Naive thymus-derived CD4-positive, alpha-beta T cell (primary cell): ENCODE measurements around the gene SLC4A5. TPM values are rescaled to one million over a fixed set of nuclear protein-coding genes. Genes with fewer than 3 reads are reported as not detected.

Experiments used
- ATAC-seq: fragments of 150-1000 bp; cut with Tn5 transposase; 2 replicates; pipeline ENCODE4 v1.10.0; 2021; ENCODE audit warnings: mild to moderate bottlenecking, moderate library complexity
- CTCF ChIA-PET: fragments of 350-600 bp; sonication (Branson Sonifier 250); formaldehyde crosslinking; loops from one replicate; lab custom pipeline; 2021; ENCODE audit warnings: antibody characterized with exemption; lab: Charles Lee
- POLR2A ChIA-PET: fragments of 350-600 bp; sonication (Branson Sonifier 250); formaldehyde crosslinking; loops from one replicate; lab custom pipeline; 2021; ENCODE audit warnings: antibody characterized with exemption, inconsistent platforms; lab: Charles Lee
- DNase-seq, 9 donors: peaks; one replicate each; pipeline versions ENCODE4 v3.0.0 to v3.0.0-alpha.2; 2020 to 2022; ENCODE audit warnings: mixed read lengths in 1 of 9
- H3K27ac ChIP-seq: one replicate; pipeline ENCODE4 v1.7.0; 2013; ENCODE audit warnings: mild to moderate bottlenecking, low read depth, low read length, moderate library complexity
- H3K27me3 ChIP-seq, 2 donors: one replicate each; pipeline ENCODE4 v1.7.0; 2013; ENCODE audit warnings: low read length in 2 of 2, mild to moderate bottlenecking in 2 of 2, moderate library complexity in 2 of 2; ENCODE audit not compliant: control insufficient read depth in 2 of 2, insufficient read depth in 2 of 2
- H3K36me3 ChIP-seq, 3 experiments: 1 replicate in 2 of 3; 2 replicates in 1 of 3; pipeline ENCODE4 v1.7.0; 2013; ENCODE audit warnings: low read length in 3 of 3, mild to moderate bottlenecking in 3 of 3, moderate library complexity in 1 of 3; ENCODE audit not compliant: insufficient read depth in 3 of 3, control insufficient read depth in 2 of 3
- H3K4me1 ChIP-seq, 2 donors: one replicate each; pipeline ENCODE4 v1.7.0; 2013; ENCODE audit warnings: low read length in 2 of 2, mild to moderate bottlenecking in 2 of 2, moderate library complexity in 1 of 2; ENCODE audit not compliant: control insufficient read depth in 2 of 2, insufficient read depth in 2 of 2
- H3K4me3 ChIP-seq: 2 replicates; pipeline ENCODE4 v1.7.0; 2013; ENCODE audit warnings: mild to moderate bottlenecking, low read length
- H3K9me3 ChIP-seq, 3 experiments: 1 replicate in 2 of 3; 2 replicates in 1 of 3; pipeline ENCODE4 v1.7.0; 2013; ENCODE audit warnings: low read length in 3 of 3; ENCODE audit not compliant: control insufficient read depth in 2 of 3
- H3K27ac Mint-ChIP-seq, 9 donors: one replicate each; pipeline ENCODE4 v1.8.0; 2020 to 2022; ENCODE audit warnings: mixed read lengths in 9 of 9, mild to moderate bottlenecking in 8 of 9, moderate library complexity in 5 of 9, inconsistent platforms in 2 of 9
- H3K27me3 Mint-ChIP-seq, 5 donors: one replicate each; pipeline ENCODE4 v1.8.0; 2021 to 2022; ENCODE audit warnings: mixed read lengths in 5 of 5, mild to moderate bottlenecking in 1 of 5
- H3K36me3 Mint-ChIP-seq, 5 donors: one replicate each; pipeline ENCODE4 v1.8.0; 2020 to 2022; ENCODE audit warnings: mixed read lengths in 5 of 5, mild to moderate bottlenecking in 3 of 5, inconsistent platforms in 1 of 5
- H3K4me1 Mint-ChIP-seq, 7 donors: one replicate each; pipeline ENCODE4 v1.8.0; 2020 to 2022; ENCODE audit warnings: mixed read lengths in 7 of 7, mild to moderate bottlenecking in 3 of 7, inconsistent platforms in 1 of 7
- H3K4me3 Mint-ChIP-seq, 10 donors: one replicate each; pipeline ENCODE4 v1.8.0; 2020 to 2022; ENCODE audit warnings: mild to moderate bottlenecking in 10 of 10, mixed read lengths in 10 of 10, moderate library complexity in 6 of 10, inconsistent platforms in 2 of 10
- H3K9me3 Mint-ChIP-seq, 11 donors: one replicate each; pipeline ENCODE4 v1.8.0; 2020 to 2022; ENCODE audit warnings: mixed read lengths in 11 of 11, mild to moderate bottlenecking in 4 of 11, inconsistent platforms in 1 of 11, moderate library complexity in 1 of 11
- intact Hi-C, 2 donors: fragments of 100-400 bp; cut with micrococcal nuclease; formaldehyde crosslinking; loops; one replicate each; pipeline ENCODE4 v1.15.1; 2023
- polyA plus RNA-seq, 2 donors: library from polyadenylated mRNA; unstranded; fragments of 300-500 nt; fragmentation: Illumina TruSeq; gene quantifications; one replicate each; pipeline ENCODE4 v1.2.3, GENCODE V29; 2021
- total RNA-seq, 6 experiments: library from RNA in 5 of 6; stranded (reverse) in 5 of 6; gene quantifications; 1 replicate in 5 of 6; 2 replicates in 1 of 6; pipeline ENCODE4 v1.2.3 and lab custom pipeline; 2021 to 2026

SLC4A5 gene
- total and polyA plus RNA-seq, 7 experiments from 2014 or later, result 0.59 to 20.8 (median 14.8) TPM

- H3K27ac Mint-ChIP-seq, result no peak overlapping the region
- Histone ChIP-seq H3K9me3 (no peaks in the 10 kb centered on the region), H3K4me1 (no peaks in the 10 kb centered on the region), H3K36me3 (peaks cover 0 to 12% (median 0%) of the 10 kb centered on the region in 3 experiments), H3K27me3 (no peaks in the 10 kb centered on the region), H3K27ac (no peak overlapping the region), H3K4me3 (no peak overlapping the region)
- peaks cover 0 to 29% (median 3%) of the 10 kb centered on the region in 5 donors for H3K36me3 Mint-ChIP-seq
- no peaks in the 10 kb centered on the region for H3K9me3 Mint-ChIP-seq
- CTCF ChIA-PET, result interaction anchor here (0.5 to 1.4 kb wide), 6 partner anchors 25 to 840 kb away, joined by 3 to 10 read pairs (median 3); no protein-coding TSS in a partner anchor
- H3K27me3 Mint-ChIP-seq, result no peaks in the 10 kb centered on the region
- ATAC-seq (no peak), DNase-seq (no peak)
- no peak overlapping the region for H3K4me3 Mint-ChIP-seq
- H3K4me1 Mint-ChIP-seq, result peaks cover 0 to 6% (median 0%) of the 10 kb centered on the region in 7 donors
- intact Hi-C loops, result no loop called here
- POLR2A ChIA-PET, result no interaction called here
These were observed 96.6 kb downstream of the SLC4A5 start for GRCh38 chr2:74246496-74247195.

- H3K4me3 Mint-ChIP-seq, result no peak overlapping the region
- H3K27me3 ChIP-seq, result no peaks in the 10 kb centered on the region
- H3K4me3 ChIP-seq, result no peak overlapping the region
- no peak for ATAC-seq
- no peaks in the 10 kb centered on the region for H3K4me1 ChIP-seq
- H3K4me1 Mint-ChIP-seq, result peaks cover 0 to 3% (median 0%) of the 10 kb centered on the region in 7 donors
- ChIA-PET POLR2A (no interaction called here), CTCF (no interaction called here)
- H3K27me3 Mint-ChIP-seq, result peaks cover 0 to 2% (median 0%) of the 10 kb centered on the region in 5 donors
- H3K36me3 ChIP-seq, result peaks cover 0 to 12% (median 0%) of the 10 kb centered on the region in 3 experiments
- H3K9me3 Mint-ChIP-seq, result no peaks in the 10 kb centered on the region
- peak overlapping the region in 1 of 9 donors; percentile 19 for H3K27ac Mint-ChIP-seq
- no peak for DNase-seq
- no peaks in the 10 kb centered on the region for H3K9me3 ChIP-seq
- H3K27ac ChIP-seq, result no peak overlapping the region
- intact Hi-C loops, result no loop called here
- peaks cover 0 to 28% (median 3%) of the 10 kb centered on the region in 5 donors for H3K36me3 Mint-ChIP-seq
These were observed 98.9 kb downstream of the SLC4A5 start for GRCh38 chr2:74244286-74244685.

- Mint-ChIP-seq H3K36me3 (peaks cover 0 to 24% (median 0%) of the 10 kb centered on the region in 5 donors), H3K27ac (peak overlapping the region in 1 of 9 donors; percentile 8), H3K9me3 (no peaks in the 10 kb centered on the region), H3K27me3 (peaks cover 0 to 6% (median 0%) of the 10 kb centered on the region in 5 donors), H3K4me3 (no peak overlapping the region), H3K4me1 (peaks cover 0 to 3% (median 0%) of the 10 kb centered on the region in 7 donors)
- ATAC-seq, result no peak
- POLR2A ChIA-PET, result no interaction called here
- H3K27ac ChIP-seq, result no peak overlapping the region
- CTCF ChIA-PET, result interaction anchor here (1.5 kb wide), 1 partner anchor 93 kb away, joined by 5 read pairs; no protein-coding TSS in a partner anchor
- H3K27me3 ChIP-seq, result no peaks in the 10 kb centered on the region
- no peaks in the 10 kb centered on the region for H3K4me1 ChIP-seq
- intact Hi-C loops, result no loop called here
- no peaks in the 10 kb centered on the region for H3K9me3 ChIP-seq
- DNase-seq, result no peak
- no peak overlapping the region for H3K4me3 ChIP-seq
- peaks cover 0 to 5% (median 0%) of the 10 kb centered on the region in 3 experiments for H3K36me3 ChIP-seq
These were observed 100.7 kb downstream of the SLC4A5 start for GRCh38 chr2:74242354-74243071.

- no peaks in the 10 kb centered on the region for H3K9me3 Mint-ChIP-seq
- H3K36me3 Mint-ChIP-seq, result peaks cover 0 to 30% (median 9%) of the 10 kb centered on the region in 5 donors
- no peaks in the 10 kb centered on the region for H3K9me3 ChIP-seq
- peaks cover 0 to 7% (median 2%) of the 10 kb centered on the region in 7 donors for H3K4me1 Mint-ChIP-seq
- H3K27ac ChIP-seq, result no peak overlapping the region
- DNase-seq (no peak), ATAC-seq (no peak)
- H3K27ac Mint-ChIP-seq, result no peak overlapping the region
- ChIA-PET CTCF (interaction anchor here (0.9 to 1.6 kb wide), 2 partner anchors 10 to 352 kb away, joined by 3 to 4 read pairs; no protein-coding TSS in a partner anchor), POLR2A (no interaction called here)
- no peak overlapping the region for H3K4me3 Mint-ChIP-seq
- H3K27me3 Mint-ChIP-seq, result peaks cover 0 to 6% (median 0%) of the 10 kb centered on the region in 5 donors
- H3K36me3 ChIP-seq, result peaks cover 0 to 7% (median 0%) of the 10 kb centered on the region in 3 experiments
- H3K4me3 ChIP-seq, result no peak overlapping the region
- intact Hi-C loops, result no loop called here
- H3K27me3 ChIP-seq, result no peaks in the 10 kb centered on the region
- no peaks in the 10 kb centered on the region for H3K4me1 ChIP-seq
These were observed 103.9 kb downstream of the SLC4A5 start for GRCh38 chr2:74239346-74239745.

GRCh38 chr2:74238879-74239278 is 104.3 kb downstream of the SLC4A5 start:
- H3K36me3 Mint-ChIP-seq, result peaks cover 0 to 34% (median 9%) of the 10 kb centered on the region in 5 donors
- intact Hi-C loops, result no loop called here
- H3K9me3 ChIP-seq, result no peaks in the 10 kb centered on the region
- ChIA-PET POLR2A (no interaction called here), CTCF (interaction anchor here (0.7 to 0.9 kb wide), 2 partner anchors 188 to 353 kb away, joined by 3 read pairs; no protein-coding TSS in a partner anchor)
- H3K27me3 ChIP-seq, result no peaks in the 10 kb centered on the region
- no peak overlapping the region for H3K27ac Mint-ChIP-seq
- no peaks in the 10 kb centered on the region for H3K4me1 ChIP-seq
- H3K9me3 Mint-ChIP-seq, result no peaks in the 10 kb centered on the region
- DNase-seq, result no peak
- ATAC-seq, result no peak
- H3K36me3 ChIP-seq, result peaks cover 0 to 8% (median 0%) of the 10 kb centered on the region in 3 experiments
- H3K27ac ChIP-seq, result no peak overlapping the region
- no peak overlapping the region for H3K4me3 Mint-ChIP-seq
- H3K4me3 ChIP-seq, result no peak overlapping the region
- H3K27me3 Mint-ChIP-seq, result peaks cover 0 to 6% (median 0%) of the 10 kb centered on the region in 5 donors
- peaks cover 0 to 7% (median 2%) of the 10 kb centered on the region in 7 donors for H3K4me1 Mint-ChIP-seq

GRCh38 chr2:74235041-74235440 is 108.2 kb downstream of the SLC4A5 start:
- no peaks in the 10 kb centered on the region for H3K27me3 ChIP-seq
- DNase-seq (no peak), ATAC-seq (no peak)
- H3K27ac Mint-ChIP-seq, result no peak overlapping the region
- no peaks in the 10 kb centered on the region for H3K9me3 ChIP-seq
- intact Hi-C loops, result no loop called here
- POLR2A ChIA-PET, result no interaction called here
- CTCF ChIA-PET, result no interaction called here
- H3K27me3 Mint-ChIP-seq, result peaks cover 0 to 5% (median 0%) of the 10 kb centered on the region in 5 donors
- no peak overlapping the region for H3K4me3 ChIP-seq
- no peak overlapping the region for H3K27ac ChIP-seq
- no peaks in the 10 kb centered on the region for H3K4me1 ChIP-seq
- H3K36me3 Mint-ChIP-seq, result peaks cover 0 to 39% (median 9%) of the 10 kb centered on the region in 5 donors
- peaks cover 0 to 7% (median 1%) of the 10 kb centered on the region in 7 donors for H3K4me1 Mint-ChIP-seq
- H3K4me3 Mint-ChIP-seq, result no peak overlapping the region
- peaks cover 0 to 17% (median 0%) of the 10 kb centered on the region in 3 experiments for H3K36me3 ChIP-seq
- H3K9me3 Mint-ChIP-seq, result no peaks in the 10 kb centered on the region
